SK-N-SH (cell line): ENCODE data around the gene GPN3. TPM values are rescaled to one million over a fixed set of nuclear protein-coding genes. Genes with fewer than 3 reads are reported as not detected.
"Not testable (repeated sequence)": the region's sequence is repeated elsewhere in the genome, so short reads cannot be mapped to it uniquely, and the experiment has no call there.

Source experiments
- CTCF ChIA-PET: fragments of 300-600, 350-600 bp; formaldehyde crosslinking; extraction: SDS; loops from one replicate; lab custom pipeline; 2021; lab: Yijun Ruan, JAX
- POLR2A ChIA-PET: fragments of 350-600 bp; sonication (Branson Sonifier 250); formaldehyde crosslinking; extraction: SDS; loops from one replicate; lab custom pipeline; 2020; ENCODE audit warnings: antibody characterized with exemption, inconsistent platforms; lab: Yijun Ruan, JAX
- DNase-seq: peaks from one replicate; pipeline ENCODE4 v3.0.0; 2012
- H2AFZ ChIP-seq: fragments of 200-600 bp; sonication (generic); 2 replicates; pipeline ENCODE4 v1.8.1; 2016; ENCODE audit warnings: antibody characterized with exemption, mild to moderate bottlenecking, low read depth
- H3F3A ChIP-seq: fragments of 200-600 bp; sonication (generic); replicated peaks from 2 replicates; pipeline ENCODE3; 2016; ENCODE audit warnings: antibody characterized with exemption, mild to moderate bottlenecking; ENCODE audit not compliant: insufficient read depth
- H3K27ac ChIP-seq, 2 experiments: fragments of 200-500 bp in 1 of 2; fragments of 200-600 bp in 1 of 2; sonication (Bioruptor generic) in 1 of 2; sonication (generic), shearing (Covaris generic) in 1 of 2; 2 replicates each; pipeline versions ENCODE4 v1.5.1 to v1.6.1; 2014 to 2016; ENCODE audit warnings: low read depth in 2 of 2, inconsistent platforms in 1 of 2, low read length in 1 of 2, mild to moderate bottlenecking in 1 of 2, mixed read lengths in 1 of 2
- H3K27me3 ChIP-seq: fragments of 200-600 bp; sonication (generic), shearing (Covaris generic); 2 replicates; pipeline ENCODE4 v1.6.1; 2016; ENCODE audit warnings: mixed run types; ENCODE audit not compliant: insufficient read depth
- H3K36me3 ChIP-seq, 2 experiments: fragments of 200-500 bp in 1 of 2; fragments of 200-600 bp in 1 of 2; sonication (Bioruptor generic) in 1 of 2; sonication (generic) in 1 of 2; replicated peaks in 1 of 2; 2 replicates each; pipeline versions ENCODE3 to v1.5.1; 2014 to 2016; ENCODE audit warnings: low read length in 1 of 2, mild to moderate bottlenecking in 1 of 2; ENCODE audit not compliant: insufficient read depth in 2 of 2, control insufficient read depth in 1 of 2
- H3K4me1 ChIP-seq, 2 experiments: fragments of 200-500 bp in 1 of 2; fragments of 200-600 bp in 1 of 2; sonication (Bioruptor generic) in 1 of 2; sonication (generic), shearing (Covaris generic) in 1 of 2; 2 replicates each; pipeline versions ENCODE4 v1.5.1 to v1.6.1; 2014 to 2016; ENCODE audit warnings: low read depth in 1 of 2, low read length in 1 of 2, mixed run types in 1 of 2; ENCODE audit not compliant: insufficient read depth in 2 of 2, control insufficient read depth in 1 of 2
- H3K4me2 ChIP-seq: fragments of 200-600 bp; sonication (generic), shearing (Covaris generic); 2 replicates; pipeline ENCODE4 v1.6.1; 2017; ENCODE audit warnings: mixed run types
- H3K4me3 ChIP-seq, 2 experiments: fragments of 200-500 bp in 1 of 2; fragments of 200-600 bp in 1 of 2; sonication (Bioruptor generic) in 1 of 2; sonication (generic), shearing (Covaris generic) in 1 of 2; 2 replicates each; pipeline versions ENCODE4 v1.5.1 to v1.8.1; 2014 to 2016; ENCODE audit warnings: low read depth in 2 of 2, inconsistent platforms in 1 of 2, low read length in 1 of 2, mild to moderate bottlenecking in 1 of 2, mixed read lengths in 1 of 2, moderate library complexity in 1 of 2
- H3K79me2 ChIP-seq: fragments of 200-600 bp; sonication (generic); 2 replicates; pipeline ENCODE4 v1.8.1; 2017; ENCODE audit warnings: mild to moderate bottlenecking; ENCODE audit not compliant: insufficient read depth
- H3K9ac ChIP-seq: fragments of 200-600 bp; sonication (generic); 2 replicates; pipeline ENCODE4 v1.6.1; 2017; ENCODE audit warnings: mixed run types
- H3K9me2 ChIP-seq: fragments of 200-600 bp; sonication (generic); 2 replicates; pipeline ENCODE4 v1.6.1; 2017; ENCODE audit warnings: mixed run types
- H3K9me3 ChIP-seq: fragments of 200-600 bp; sonication (generic); 2 replicates; pipeline ENCODE4 v1.6.1; 2017; ENCODE audit warnings: mixed run types, mild to moderate bottlenecking, moderate library complexity
- H4K20me1 ChIP-seq: fragments of 200-600 bp; sonication (generic); 2 replicates; pipeline ENCODE4 v1.6.1; 2017; ENCODE audit warnings: mild to moderate bottlenecking, mixed run types; ENCODE audit not compliant: insufficient read depth
- EZH2phosphoT487 ChIP-seq: fragments of 200-600 bp; sonication (generic); IDR thresholded peaks from 2 replicates; pipeline ENCODE4 v1.6.1; 2017; ENCODE audit warnings: low read depth, mixed run types, mild to moderate bottlenecking, antibody characterized with exemption, moderate library complexity, borderline replicate concordance
- FOSL2 ChIP-seq: IDR thresholded peaks from 2 replicates; pipeline ENCODE4 v1.4.0; 2012; ENCODE audit warnings: low read depth, mild to moderate bottlenecking, moderate library complexity, borderline replicate concordance
- FOXM1 ChIP-seq: IDR thresholded peaks from 2 replicates; pipeline ENCODE4 v1.4.0; 2012; ENCODE audit warnings: low read depth, mild to moderate bottlenecking
- POLR2AphosphoS5 ChIP-seq: IDR thresholded peaks from 2 replicates; pipeline ENCODE4 v1.6.1; 2012; ENCODE audit warnings: low read depth, low read length
- RFX5 ChIP-seq: IDR thresholded peaks from 2 replicates; pipeline ENCODE4 v1.6.1; 2012; ENCODE audit warnings: mild to moderate bottlenecking, improper control_type of control experiment, low read length
- SIN3A ChIP-seq: IDR thresholded peaks from 2 replicates; pipeline ENCODE4 v1.6.1; 2012; ENCODE audit warnings: low read depth, mild to moderate bottlenecking, low read length, moderate library complexity, borderline replicate concordance
- TAF1 ChIP-seq: IDR thresholded peaks from 2 replicates; pipeline ENCODE4 v1.6.1; 2012; ENCODE audit warnings: low read depth, mild to moderate bottlenecking, low read length, moderate library complexity, borderline replicate concordance
- WGBS: methylation state at CpG from one replicate; pipeline ENCODE4 v1.1.6; 2017; ENCODE audit warnings: low lambda C conversion rate; 5-methylcytosine and 5-hydroxymethylcytosine counted together
- polyA plus RNA-seq, 3 experiments: library from polyadenylated mRNA; depleted of rRNA; stranded (reverse); fragments of >200 nt; gene quantifications; 2 replicates each; pipeline ENCODE4 v1.2.3, GENCODE V29; 2012
- TF ChIP-seq, protein P1 (sequence below): fragments of 200-600 bp; sonication (generic); IDR thresholded peaks from 2 replicates; pipeline ENCODE4 v1.6.1; 2017; ENCODE audit warnings: antibody characterized with exemption, mild to moderate bottlenecking, moderate library complexity
- TF ChIP-seq, protein P2 (sequence below): IDR thresholded peaks from 2 replicates; pipeline ENCODE4 v1.4.0; 2012; ENCODE audit warnings: low read depth, borderline replicate concordance
- TF ChIP-seq, protein P3 (sequence below): fragments of 150-350 bp; IDR thresholded peaks from 2 replicates; pipeline ENCODE4 v1.6.1; 2017; ENCODE audit warnings: antibody characterized with exemption, low read length, low read depth, borderline replicate concordance
- TF ChIP-seq, protein P4 (sequence below): fragments of 150-350 bp; IDR thresholded peaks from 2 replicates; pipeline ENCODE4 v1.6.1; 2016; ENCODE audit warnings: mild to moderate bottlenecking, low read depth, low read length

Gene GPN3
- polyA plus RNA-seq, 1 of the 3 experiments (the other 2 are of a cell fraction): 21.6 TPM

DNA sequence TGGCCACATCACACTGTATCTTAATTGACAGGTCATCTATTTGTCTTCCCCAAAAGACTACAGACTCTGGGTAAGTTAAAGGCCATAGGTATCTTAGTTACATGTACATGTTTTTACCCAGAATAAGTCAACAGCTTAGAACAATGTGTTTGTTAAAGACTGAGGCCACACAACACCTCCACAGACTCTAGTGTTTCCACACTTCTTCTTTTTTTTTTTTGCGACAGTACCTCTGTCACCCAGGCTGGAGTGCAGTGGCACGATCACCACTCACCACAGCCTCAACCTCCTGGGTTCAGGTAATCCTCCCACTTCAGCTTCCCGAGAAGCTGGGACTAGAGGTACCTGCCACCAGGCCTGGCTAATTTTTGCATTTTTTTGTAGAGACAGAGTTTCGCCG, 1.3 kb downstream of the GPN3 start:
- ChIA-PET POLR2A (no interaction called here), CTCF (interaction anchor here (0.6 to 7.1 kb wide), 4 partner anchors 17 to 421 kb away, joined by 3 to 84 read pairs (median 15); partner anchors contain the start of gene ARPC3)
- Histone ChIP-seq H3K9me2 (no peaks in the 10 kb centered on the region), H3K4me3 (peak overlapping the region; percentile 78 to 82; a peak in 3 of 4 replicates), H3K36me3 (peaks cover 5 to 12% of the 10 kb centered on the region in 2 experiments), H3K27ac (no peak overlapping the region), H3F3A (peaks cover 11% of the 10 kb centered on the region), H3K4me2 (peak overlapping the region; percentile 93; the same call in 1 of the 2 replicates), H3K27me3 (no peaks in the 10 kb centered on the region), H2AFZ (no peak overlapping the region), H3K9me3 (no peaks in the 10 kb centered on the region), H4K20me1 (no peaks in the 10 kb centered on the region), H3K79me2 (peaks cover 51% of the 10 kb centered on the region), H3K9ac (peak overlapping the region; percentile 92; the same call in 1 of the 2 replicates), H3K4me1 (peaks cover 8% of the 10 kb centered on the region in 2 experiments)
- TF ChIP-seq FOXM1 (no peak), FOSL2 (no peak), POLR2AphosphoS5 (no peak)
- TF ChIP-seq, protein P1, sequence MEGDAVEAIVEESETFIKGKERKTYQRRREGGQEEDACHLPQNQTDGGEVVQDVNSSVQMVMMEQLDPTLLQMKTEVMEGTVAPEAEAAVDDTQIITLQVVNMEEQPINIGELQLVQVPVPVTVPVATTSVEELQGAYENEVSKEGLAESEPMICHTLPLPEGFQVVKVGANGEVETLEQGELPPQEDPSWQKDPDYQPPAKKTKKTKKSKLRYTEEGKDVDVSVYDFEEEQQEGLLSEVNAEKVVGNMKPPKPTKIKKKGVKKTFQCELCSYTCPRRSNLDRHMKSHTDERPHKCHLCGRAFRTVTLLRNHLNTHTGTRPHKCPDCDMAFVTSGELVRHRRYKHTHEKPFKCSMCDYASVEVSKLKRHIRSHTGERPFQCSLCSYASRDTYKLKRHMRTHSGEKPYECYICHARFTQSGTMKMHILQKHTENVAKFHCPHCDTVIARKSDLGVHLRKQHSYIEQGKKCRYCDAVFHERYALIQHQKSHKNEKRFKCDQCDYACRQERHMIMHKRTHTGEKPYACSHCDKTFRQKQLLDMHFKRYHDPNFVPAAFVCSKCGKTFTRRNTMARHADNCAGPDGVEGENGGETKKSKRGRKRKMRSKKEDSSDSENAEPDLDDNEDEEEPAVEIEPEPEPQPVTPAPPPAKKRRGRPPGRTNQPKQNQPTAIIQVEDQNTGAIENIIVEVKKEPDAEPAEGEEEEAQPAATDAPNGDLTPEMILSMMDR: no peak
- 75% methylated on average over 5 of the region's 5 CpGs for WGBS
- no peak for DNase-seq

DNA sequence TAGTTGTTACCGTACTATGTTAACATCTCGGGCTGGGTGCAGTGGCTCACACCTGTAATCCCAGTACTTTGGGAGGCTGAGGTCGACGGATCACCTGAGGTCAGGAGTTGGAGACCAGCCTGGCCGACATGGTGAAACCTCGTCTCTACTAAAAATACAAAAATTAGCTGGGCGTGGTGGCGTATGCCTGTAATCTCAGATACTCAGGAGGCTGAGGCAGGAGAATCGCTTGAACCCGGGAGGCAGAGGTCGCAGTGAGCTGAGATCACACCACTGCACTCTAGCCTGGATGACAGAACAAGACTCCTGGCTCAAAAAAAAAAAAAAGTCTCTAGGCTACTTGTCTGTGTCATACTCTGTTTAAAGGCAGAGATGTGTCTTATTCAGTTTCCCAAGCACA, 2.3 kb downstream of the GPN3 start:
- CTCF ChIA-PET: interaction anchor here (4.6 to 7.1 kb wide), 2 partner anchors 16 to 135 kb away, joined by 26 to 84 read pairs; partner anchors contain the start of gene ARPC3
- Histone ChIP-seq H3K36me3 (peaks cover 5 to 12% of the 10 kb centered on the region in 2 experiments), H3K79me2 (peaks cover 47% of the 10 kb centered on the region), H3F3A (peaks cover 11% of the 10 kb centered on the region)
- WGBS: 93% methylated on average over 9 of the region's 11 CpGs
- H3K9me2 ChIP-seq, H3K9ac ChIP-seq, DNase-seq, H3K27ac ChIP-seq, H2AFZ ChIP-seq, H3K4me2 ChIP-seq, H3K4me1 ChIP-seq, H3K4me3 ChIP-seq, H3K9me3 ChIP-seq, POLR2A ChIA-PET, H3K27me3 ChIP-seq, H4K20me1 ChIP-seq: not testable (repeated sequence)

DNA sequence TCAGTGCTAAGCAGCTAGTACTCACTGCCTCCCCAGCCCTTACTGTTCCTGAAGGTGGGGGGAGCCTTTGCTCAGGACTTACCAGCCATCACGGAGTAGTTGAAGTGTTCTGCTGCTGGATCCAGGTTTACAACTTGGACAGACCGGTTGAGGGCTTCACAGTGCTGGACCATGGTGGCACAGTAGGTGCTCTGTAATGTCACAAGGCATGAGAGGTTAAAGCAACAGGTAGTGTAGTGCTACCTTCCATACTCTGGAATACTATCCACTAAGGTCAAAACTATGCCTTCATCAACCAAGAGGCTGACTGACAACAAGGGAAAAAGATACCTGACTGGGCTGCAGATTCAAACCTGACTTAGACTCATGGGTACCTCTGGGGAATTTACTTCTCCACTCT, 3.0 kb downstream of the GPN3 start:
- CTCF ChIA-PET: interaction anchor here (1.2 to 4.6 kb wide), 2 partner anchors 15 to 137 kb away, joined by 8 to 26 read pairs; partner anchors contain the start of gene ARPC3
- Histone ChIP-seq H3K4me3 (no peak overlapping the region), H3K4me2 (no peak overlapping the region), H3K79me2 (peaks cover 41% of the 10 kb centered on the region), H3F3A (peaks cover 11% of the 10 kb centered on the region), H3K36me3 (peaks cover 5 to 12% of the 10 kb centered on the region in 2 experiments), H3K9ac (no peak overlapping the region), H3K27ac (no peak overlapping the region), H3K27me3 (no peaks in the 10 kb centered on the region), H2AFZ (no peak overlapping the region), H3K9me3 (no peaks in the 10 kb centered on the region), H3K4me1 (peaks cover 8% of the 10 kb centered on the region in 2 experiments), H4K20me1 (no peaks in the 10 kb centered on the region), H3K9me2 (no peaks in the 10 kb centered on the region)
- 69% methylated on average over 2 of the region's 2 CpGs for WGBS
- POLR2A ChIA-PET: no interaction called here
- no peak for DNase-seq
- TF ChIP-seq EZH2phosphoT487: no peak
- TF ChIP-seq TAF1: no peak
- TF ChIP-seq, protein P2, sequence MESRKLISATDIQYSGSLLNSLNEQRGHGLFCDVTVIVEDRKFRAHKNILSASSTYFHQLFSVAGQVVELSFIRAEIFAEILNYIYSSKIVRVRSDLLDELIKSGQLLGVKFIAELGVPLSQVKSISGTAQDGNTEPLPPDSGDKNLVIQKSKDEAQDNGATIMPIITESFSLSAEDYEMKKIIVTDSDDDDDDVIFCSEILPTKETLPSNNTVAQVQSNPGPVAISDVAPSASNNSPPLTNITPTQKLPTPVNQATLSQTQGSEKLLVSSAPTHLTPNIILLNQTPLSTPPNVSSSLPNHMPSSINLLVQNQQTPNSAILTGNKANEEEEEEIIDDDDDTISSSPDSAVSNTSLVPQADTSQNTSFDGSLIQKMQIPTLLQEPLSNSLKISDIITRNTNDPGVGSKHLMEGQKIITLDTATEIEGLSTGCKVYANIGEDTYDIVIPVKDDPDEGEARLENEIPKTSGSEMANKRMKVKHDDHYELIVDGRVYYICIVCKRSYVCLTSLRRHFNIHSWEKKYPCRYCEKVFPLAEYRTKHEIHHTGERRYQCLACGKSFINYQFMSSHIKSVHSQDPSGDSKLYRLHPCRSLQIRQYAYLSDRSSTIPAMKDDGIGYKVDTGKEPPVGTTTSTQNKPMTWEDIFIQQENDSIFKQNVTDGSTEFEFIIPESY: no peak
- no peak for TF ChIP-seq SIN3A
- TF ChIP-seq, protein P3, sequence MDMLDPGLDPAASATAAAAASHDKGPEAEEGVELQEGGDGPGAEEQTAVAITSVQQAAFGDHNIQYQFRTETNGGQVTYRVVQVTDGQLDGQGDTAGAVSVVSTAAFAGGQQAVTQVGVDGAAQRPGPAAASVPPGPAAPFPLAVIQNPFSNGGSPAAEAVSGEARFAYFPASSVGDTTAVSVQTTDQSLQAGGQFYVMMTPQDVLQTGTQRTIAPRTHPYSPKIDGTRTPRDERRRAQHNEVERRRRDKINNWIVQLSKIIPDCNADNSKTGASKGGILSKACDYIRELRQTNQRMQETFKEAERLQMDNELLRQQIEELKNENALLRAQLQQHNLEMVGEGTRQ: no peak
- TF ChIP-seq RFX5: no peak
- TF ChIP-seq, protein P4, sequence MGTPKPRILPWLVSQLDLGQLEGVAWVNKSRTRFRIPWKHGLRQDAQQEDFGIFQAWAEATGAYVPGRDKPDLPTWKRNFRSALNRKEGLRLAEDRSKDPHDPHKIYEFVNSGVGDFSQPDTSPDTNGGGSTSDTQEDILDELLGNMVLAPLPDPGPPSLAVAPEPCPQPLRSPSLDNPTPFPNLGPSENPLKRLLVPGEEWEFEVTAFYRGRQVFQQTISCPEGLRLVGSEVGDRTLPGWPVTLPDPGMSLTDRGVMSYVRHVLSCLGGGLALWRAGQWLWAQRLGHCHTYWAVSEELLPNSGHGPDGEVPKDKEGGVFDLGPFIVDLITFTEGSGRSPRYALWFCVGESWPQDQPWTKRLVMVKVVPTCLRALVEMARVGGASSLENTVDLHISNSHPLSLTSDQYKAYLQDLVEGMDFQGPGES: no peak
